ENCODE data around the gene ARHGAP23. TPM values are rescaled to one million over a fixed set of nuclear protein-coding genes. Genes with fewer than 3 reads are reported as not detected.

The ARHGAP23 gene
- polyA plus RNA-seq, 1 donor (not counting 4 experiments of a cell fraction or from before 2014, with no cell fraction given), result 6.1 TPM

DNA sequence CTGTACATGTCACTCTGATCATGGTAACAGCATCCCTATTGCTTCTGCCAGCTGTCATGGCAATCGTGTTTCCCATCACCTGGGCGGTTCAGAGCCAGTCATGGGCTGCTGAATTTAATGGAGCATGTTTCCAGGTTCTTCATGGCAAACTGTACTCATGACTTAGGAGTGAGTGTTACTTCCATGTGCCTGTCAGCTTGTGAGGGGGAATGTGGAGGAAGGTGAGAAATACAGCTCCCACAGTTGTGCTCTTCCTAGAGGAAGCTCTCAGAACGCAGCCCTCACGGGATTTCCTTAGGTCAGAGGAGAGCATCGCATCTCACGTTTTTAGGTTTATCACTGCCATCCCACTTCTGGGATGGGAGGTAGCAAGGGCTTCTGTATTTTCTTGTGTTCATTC lies 28.0 kb upstream of the ARHGAP23 start:
- DNase-seq (ENCODE audit: low read depth, low spot score) (no peak), FAIRE-seq (no peak)
- no peaks in the 10 kb centered on the region for H3K9me3 ChIP-seq (ENCODE audit: control insufficient read depth, low read depth, low read length)
- no peak overlapping the region for H3K4me2 ChIP-seq (ENCODE audit: control insufficient read depth, extremely low read depth, insufficient read depth, low read depth, low read length)
- H3K27me3 ChIP-seq (ENCODE audit: control insufficient read depth, extremely low read depth, insufficient read depth, low read length), result no peaks in the 10 kb centered on the region
- dilution Hi-C loops (cut with MboI; ENCODE audit: extremely low pct_ligation_motif_present, low sequenced_read_pairs), result no loop called here
- no peaks in the 10 kb centered on the region for H3K9me1 ChIP-seq (ENCODE audit: control insufficient read depth, extremely low read depth, insufficient read depth, low read length)
- H3K27ac ChIP-seq (ENCODE audit: control insufficient read depth, insufficient read depth, low read length), result no peak overlapping the region
- H3K79me2 ChIP-seq (ENCODE audit: control insufficient read depth, insufficient read depth, low read length), result no peaks in the 10 kb centered on the region
- H3K9ac ChIP-seq (ENCODE audit: control insufficient read depth, extremely low read depth, insufficient read depth, low read length), result no peak overlapping the region
- H3K36me3 ChIP-seq (ENCODE audit: control insufficient read depth in 2 of 2, extremely low read depth in 1 of 2, insufficient read depth in 2 of 2, low read length in 2 of 2), result peaks cover 11 to 14% of the 10 kb centered on the region in 2 experiments
- H3K4me3 ChIP-seq (ENCODE audit: control insufficient read depth in 2 of 3, extremely low read depth in 1 of 3, insufficient read depth in 2 of 3, low read depth in 1 of 3, low read length in 3 of 3), result no peak overlapping the region
- H3K4me1 ChIP-seq (ENCODE audit: control insufficient read depth, extremely low read depth, insufficient read depth, low read length), result no peaks in the 10 kb centered on the region
- no peak overlapping the region for H2AFZ ChIP-seq (ENCODE audit: control insufficient read depth, low read length)
- TF ChIP-seq EZH2 (IDR thresholded peaks at IDR 0.05; ENCODE audit: low read length) (no peak), CTCF (optimal IDR thresholded peaks at IDR 0.05 in 1 of 3, IDR thresholded peaks at IDR 0.05 in 1 of 3, conservative IDR thresholded peaks at IDR 0.05 in 1 of 3; ENCODE audit: extremely low read depth in 1 of 3, insufficient read depth in 2 of 3, low read length in 3 of 3) (no peak)
- H4K20me1 ChIP-seq (ENCODE audit: control insufficient read depth, extremely low read depth, insufficient read depth, low read length), result no peaks in the 10 kb centered on the region

DNA sequence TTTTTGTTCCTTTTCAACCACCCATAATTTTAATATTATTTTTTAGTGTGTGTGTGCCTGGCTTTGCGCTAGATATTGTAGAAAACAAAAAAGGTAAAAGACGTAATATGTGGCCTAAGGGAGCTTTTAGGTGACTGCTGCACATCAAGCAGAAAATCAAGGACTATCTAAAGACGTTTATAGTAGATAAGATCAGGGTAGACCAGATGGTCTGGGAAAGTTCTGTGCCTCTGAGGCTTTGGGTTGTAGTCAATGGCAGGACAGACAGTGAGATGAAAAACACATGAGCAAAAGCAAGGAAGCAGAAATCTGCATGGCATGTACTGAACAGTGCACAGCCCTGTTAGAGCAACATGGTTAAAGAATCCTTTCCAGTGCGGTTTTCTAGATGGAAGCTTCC lies 26.8 kb upstream of the ARHGAP23 start:
- no peaks in the 10 kb centered on the region for H4K20me1 ChIP-seq (ENCODE audit: control insufficient read depth, extremely low read depth, insufficient read depth, low read length)
- TF ChIP-seq CTCF (optimal IDR thresholded peaks at IDR 0.05 in 1 of 3, IDR thresholded peaks at IDR 0.05 in 1 of 3, conservative IDR thresholded peaks at IDR 0.05 in 1 of 3; ENCODE audit: extremely low read depth in 1 of 3, insufficient read depth in 2 of 3, low read length in 3 of 3) (no peak), EZH2 (IDR thresholded peaks at IDR 0.05; ENCODE audit: low read length) (no peak)
- peaks cover 6 to 11% of the 10 kb centered on the region in 2 experiments for H3K36me3 ChIP-seq (ENCODE audit: control insufficient read depth in 2 of 2, extremely low read depth in 1 of 2, insufficient read depth in 2 of 2, low read length in 2 of 2)
- no peaks in the 10 kb centered on the region for H3K4me1 ChIP-seq (ENCODE audit: control insufficient read depth, extremely low read depth, insufficient read depth, low read length)
- H3K9me1 ChIP-seq (ENCODE audit: control insufficient read depth, extremely low read depth, insufficient read depth, low read length), result no peaks in the 10 kb centered on the region
- H3K9me3 ChIP-seq (ENCODE audit: control insufficient read depth, low read depth, low read length), result no peaks in the 10 kb centered on the region
- H3K79me2 ChIP-seq (ENCODE audit: control insufficient read depth, insufficient read depth, low read length), result no peaks in the 10 kb centered on the region
- no peak overlapping the region for H3K27ac ChIP-seq (ENCODE audit: control insufficient read depth, insufficient read depth, low read length)
- no peaks in the 10 kb centered on the region for H3K27me3 ChIP-seq (ENCODE audit: control insufficient read depth, extremely low read depth, insufficient read depth, low read length)
- FAIRE-seq, result no peak
- H2AFZ ChIP-seq (ENCODE audit: control insufficient read depth, low read length), result no peak overlapping the region
- dilution Hi-C loops (cut with MboI; ENCODE audit: extremely low pct_ligation_motif_present, low sequenced_read_pairs), result no loop called here
- no peak for DNase-seq (ENCODE audit: low read depth, low spot score)
- no peak overlapping the region for H3K4me2 ChIP-seq (ENCODE audit: control insufficient read depth, extremely low read depth, insufficient read depth, low read depth, low read length)
- no peak overlapping the region for H3K9ac ChIP-seq (ENCODE audit: control insufficient read depth, extremely low read depth, insufficient read depth, low read length)
- no peak overlapping the region for H3K4me3 ChIP-seq (ENCODE audit: control insufficient read depth in 2 of 3, extremely low read depth in 1 of 3, insufficient read depth in 2 of 3, low read depth in 1 of 3, low read length in 3 of 3)

All from keratinocyte (primary cell).